Uterus (tissue), 4 donors: ENCODE data around the gene ADD1. TPM values are rescaled to one million over a fixed set of nuclear protein-coding genes. Genes with fewer than 3 reads are reported as not detected.

Experiments used
- DNase-seq, 2 donors: peaks; one replicate each; pipeline ENCODE4 v3.0.0-alpha.2; 2019 to 2020
- H3K27ac ChIP-seq, 2 donors: fragments of 200-600 bp; sonication (generic); 1 replicate in 1 of 2; 2 replicates in 1 of 2; pipeline ENCODE4 v1.5.1; 2016 to 2018
- H3K27me3 ChIP-seq, 2 donors: fragments of 200-600 bp; sonication (generic); one replicate each; pipeline ENCODE4 v1.5.1; 2018 to 2019; ENCODE audit warnings: control low read depth in 1 of 2
- H3K36me3 ChIP-seq, 2 donors: fragments of 200-600 bp; sonication (generic); one replicate each; pipeline ENCODE4 v1.5.1; 2019; ENCODE audit warnings: control low read depth in 1 of 2
- H3K4me1 ChIP-seq, 2 donors: fragments of 200-600 bp; sonication (generic); one replicate each; pipeline ENCODE4 v1.5.1; 2018 to 2019; ENCODE audit warnings: control low read depth in 1 of 2
- H3K4me3 ChIP-seq, 2 donors: fragments of 200-600 bp; sonication (generic); 1 replicate in 1 of 2; 2 replicates in 1 of 2; pipeline ENCODE4 v1.5.1; 2018 to 2019; ENCODE audit warnings: mild to moderate bottlenecking in 1 of 2
- H3K9me3 ChIP-seq, 2 donors: fragments of 200-600 bp; sonication (generic); one replicate each; pipeline ENCODE4 v1.5.1; 2019; ENCODE audit warnings: control low read depth in 1 of 2
- POLR2A ChIP-seq, 2 donors: fragments of 450-650 bp; IDR thresholded peaks; one replicate each; pipeline ENCODE4 v1.6.1; 2016; ENCODE audit warnings: antibody characterized with exemption in 2 of 2, mild to moderate bottlenecking in 1 of 2, moderate library complexity in 1 of 2
- intact Hi-C: fragments of 100-400 bp; cut with DNase I; formaldehyde crosslinking; loops from one replicate; pipeline ENCODE4 v1.15.1; 2023; ENCODE audit warnings: low total_unique reads
- total RNA-seq, 4 donors: library from RNA; depleted of rRNA in 3 of 4; stranded (reverse); fragments of >200 nt in 3 of 4; gene quantifications; one replicate each; pipeline versions ENCODE4 v1.1.0 to v1.2.4, GENCODE V29; 2014 to 2023
- TF ChIP-seq, protein P1 (sequence below), 4 experiments: fragments of 200-600 bp in 2 of 4; fragments of 450-650 bp in 2 of 4; sonication (generic) in 2 of 4; IDR thresholded peaks; one replicate each; pipeline ENCODE4 v1.5.1; 2016 to 2019; ENCODE audit warnings: antibody characterized with exemption in 4 of 4, mild to moderate bottlenecking in 2 of 4, moderate library complexity in 1 of 4
- donor health status: DM: yes; HTN: yes; CAD: no.

The ADD1 gene
- total RNA-seq, 4 donors from 2014 or later = 161 to 403 (median 225) TPM

DNA sequence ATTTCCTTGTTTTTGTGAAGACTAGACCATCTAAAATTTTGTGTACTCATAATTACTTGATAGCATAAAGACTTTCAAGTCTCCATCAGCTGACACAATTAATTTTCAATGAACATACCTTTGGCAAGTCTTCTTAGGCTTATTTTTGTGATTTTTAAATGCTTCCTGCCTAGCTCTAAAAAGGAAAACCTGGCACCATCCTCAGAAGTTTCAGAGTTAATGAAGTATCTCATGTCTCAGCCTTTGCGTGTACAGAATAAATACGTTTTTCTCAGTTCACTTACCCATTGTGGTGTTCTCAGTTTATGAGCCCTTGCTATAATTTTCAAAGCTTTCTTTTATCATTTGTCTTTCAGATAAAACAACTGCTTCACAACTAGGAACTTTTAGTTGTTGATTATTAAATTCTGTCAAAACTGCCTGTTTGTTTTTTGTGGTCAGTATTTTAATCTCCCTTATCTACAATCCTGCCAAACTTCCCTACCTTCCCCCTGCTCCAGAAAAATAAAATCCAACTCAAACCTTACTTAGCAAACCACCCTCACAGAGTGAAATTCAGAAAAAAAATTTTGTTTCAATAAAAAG lies 21.6 kb downstream of the ADD1 start:
- no peak for TF ChIP-seq POLR2A (IDR thresholded peaks at IDR 0.05)
- TF ChIP-seq, protein P1, sequence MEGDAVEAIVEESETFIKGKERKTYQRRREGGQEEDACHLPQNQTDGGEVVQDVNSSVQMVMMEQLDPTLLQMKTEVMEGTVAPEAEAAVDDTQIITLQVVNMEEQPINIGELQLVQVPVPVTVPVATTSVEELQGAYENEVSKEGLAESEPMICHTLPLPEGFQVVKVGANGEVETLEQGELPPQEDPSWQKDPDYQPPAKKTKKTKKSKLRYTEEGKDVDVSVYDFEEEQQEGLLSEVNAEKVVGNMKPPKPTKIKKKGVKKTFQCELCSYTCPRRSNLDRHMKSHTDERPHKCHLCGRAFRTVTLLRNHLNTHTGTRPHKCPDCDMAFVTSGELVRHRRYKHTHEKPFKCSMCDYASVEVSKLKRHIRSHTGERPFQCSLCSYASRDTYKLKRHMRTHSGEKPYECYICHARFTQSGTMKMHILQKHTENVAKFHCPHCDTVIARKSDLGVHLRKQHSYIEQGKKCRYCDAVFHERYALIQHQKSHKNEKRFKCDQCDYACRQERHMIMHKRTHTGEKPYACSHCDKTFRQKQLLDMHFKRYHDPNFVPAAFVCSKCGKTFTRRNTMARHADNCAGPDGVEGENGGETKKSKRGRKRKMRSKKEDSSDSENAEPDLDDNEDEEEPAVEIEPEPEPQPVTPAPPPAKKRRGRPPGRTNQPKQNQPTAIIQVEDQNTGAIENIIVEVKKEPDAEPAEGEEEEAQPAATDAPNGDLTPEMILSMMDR (IDR thresholded peaks at IDR 0.05) = no peak
- Histone ChIP-seq H3K27me3 (no peaks in the 10 kb centered on the region), H3K9me3 (no peaks in the 10 kb centered on the region), H3K4me1 (peaks cover 8 to 29% of the 10 kb centered on the region in 2 donors), H3K27ac (peak overlapping the region in 1 of 2 donors; percentile 26), H3K36me3 (no peaks in the 10 kb centered on the region), H3K4me3 (no peak overlapping the region)
- intact Hi-C loops = no loop called here
- DNase-seq = no peak

DNA sequence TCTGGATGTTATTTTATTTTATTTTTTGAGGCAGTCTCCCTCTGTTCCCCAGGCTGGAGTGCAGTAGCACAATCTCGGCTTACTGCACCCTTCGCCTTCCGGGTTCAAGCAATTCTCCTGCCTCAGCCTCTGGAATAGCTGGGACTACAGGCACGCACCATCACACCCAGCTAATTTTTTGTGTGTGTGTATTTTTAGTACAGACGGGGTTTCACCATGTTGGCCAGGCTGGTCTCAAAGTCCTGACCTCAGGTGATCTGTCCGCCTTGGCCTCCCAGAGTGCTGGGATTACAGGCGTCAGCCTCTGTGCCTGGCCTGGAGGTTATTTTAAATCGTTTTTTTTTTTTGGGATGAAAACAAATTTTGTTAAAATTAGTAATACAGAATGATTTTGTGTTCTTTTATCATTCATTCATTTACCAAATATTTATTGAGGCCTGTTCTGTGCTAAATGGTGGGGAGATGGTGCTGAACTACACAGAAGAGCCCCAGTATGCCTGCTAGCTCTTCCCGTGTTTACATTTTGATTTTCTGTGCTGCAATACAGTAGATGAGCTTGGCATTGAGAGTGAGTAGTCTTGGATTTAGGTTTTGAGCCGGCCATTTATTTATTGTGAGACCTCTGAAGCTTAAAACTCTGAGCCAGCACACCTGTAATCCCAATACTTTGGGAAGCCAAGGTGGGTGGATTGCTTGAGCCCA lies 22.7 kb downstream of the ADD1 start:
- no peaks in the 10 kb centered on the region for H3K9me3 ChIP-seq
- no peaks in the 10 kb centered on the region for H3K27me3 ChIP-seq
- intact Hi-C loops = no loop called here
- peak overlapping the region in 1 of 2 donors; percentile 26 for H3K27ac ChIP-seq
- H3K4me1 ChIP-seq = peaks cover 4 to 27% of the 10 kb centered on the region in 2 donors
- no peak for DNase-seq
- no peak overlapping the region for H3K4me3 ChIP-seq
- H3K36me3 ChIP-seq = no peaks in the 10 kb centered on the region
- TF ChIP-seq, protein P1 (IDR thresholded peaks at IDR 0.05) = no peak
- TF ChIP-seq POLR2A (IDR thresholded peaks at IDR 0.05) = no peak

DNA sequence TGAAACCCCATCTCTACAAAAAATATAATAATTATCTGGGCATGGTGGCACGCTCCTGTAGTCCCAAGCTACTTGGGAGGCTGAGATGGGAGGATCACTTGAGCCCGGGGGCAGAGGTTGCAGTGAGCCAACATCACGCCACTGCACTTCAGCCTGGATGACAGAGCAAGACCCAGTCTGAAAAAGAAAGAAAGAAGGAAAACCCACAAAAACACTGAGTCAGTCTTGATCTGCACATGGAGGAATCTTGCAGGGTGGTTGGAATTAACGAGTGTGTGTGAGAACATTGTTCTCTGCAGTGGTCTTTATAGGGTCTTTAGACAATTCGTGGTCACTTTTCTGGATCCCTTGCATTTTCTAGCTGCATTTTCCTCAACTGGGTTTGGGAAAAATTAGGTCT lies 23.2 kb downstream of the ADD1 start:
- DNase-seq = no peak
- H3K4me3 ChIP-seq = no peak overlapping the region
- no peaks in the 10 kb centered on the region for H3K36me3 ChIP-seq
- no peaks in the 10 kb centered on the region for H3K27me3 ChIP-seq
- H3K27ac ChIP-seq = peak overlapping the region in 1 of 2 donors; percentile 72
- H3K9me3 ChIP-seq = no peaks in the 10 kb centered on the region
- TF ChIP-seq, protein P1 (IDR thresholded peaks at IDR 0.05) = no peak
- TF ChIP-seq POLR2A (IDR thresholded peaks at IDR 0.05) = no peak
- intact Hi-C loops = no loop called here
- peaks cover 0 to 21% of the 10 kb centered on the region in 2 donors for H3K4me1 ChIP-seq

DNA sequence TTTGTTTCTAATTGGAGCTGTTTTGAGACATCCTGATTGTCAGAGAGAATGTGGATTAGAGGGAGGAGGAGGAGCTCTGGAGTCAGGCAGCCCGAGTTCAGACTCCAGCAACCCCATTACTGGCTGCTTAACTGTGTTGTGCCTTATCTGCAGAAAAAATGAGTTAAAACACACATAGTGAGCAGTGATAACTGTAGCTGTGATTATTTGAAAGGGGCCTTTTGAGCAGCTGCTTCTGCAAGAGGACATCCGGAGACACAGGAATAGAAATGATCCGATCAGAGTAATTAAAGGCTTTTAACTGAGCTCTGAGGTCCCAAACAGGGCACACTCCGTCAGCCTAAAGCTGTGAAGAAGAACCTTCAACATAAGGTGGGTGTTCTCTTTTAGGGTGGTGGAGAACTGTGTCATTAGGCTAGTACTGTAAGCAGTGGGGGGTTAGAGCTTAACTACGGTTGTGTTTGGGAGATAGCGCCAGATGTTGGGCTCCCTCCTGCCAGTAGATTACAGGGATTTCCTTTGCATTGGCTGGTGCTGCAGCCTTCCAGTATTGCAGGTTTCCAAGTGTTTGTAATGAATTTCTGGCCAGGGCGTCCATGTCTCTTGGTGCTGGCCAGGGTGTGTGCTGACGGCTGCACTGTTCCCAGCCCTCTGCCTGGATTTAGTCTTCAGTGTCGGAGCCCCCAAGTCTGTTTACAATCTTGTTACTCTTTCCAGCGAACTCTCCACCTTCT lies 24.3 kb downstream of the ADD1 start:
- intact Hi-C loops = no loop called here
- Histone ChIP-seq H3K9me3 (no peaks in the 10 kb centered on the region), H3K27ac (peak overlapping the region; percentile 11 to 72), H3K36me3 (no peaks in the 10 kb centered on the region), H3K4me1 (peaks cover 0 to 11% of the 10 kb centered on the region in 2 donors), H3K4me3 (peak overlapping the region in 1 of 2 donors; percentile 20), H3K27me3 (no peaks in the 10 kb centered on the region)
- DNase-seq = peak; percentile 29 to 34
- TF ChIP-seq, protein P1 (IDR thresholded peaks at IDR 0.05) = no peak
- TF ChIP-seq POLR2A (IDR thresholded peaks at IDR 0.05) = no peak
